ENCODE data around the gene CACNG8.

CACNG8 gene

DNA sequence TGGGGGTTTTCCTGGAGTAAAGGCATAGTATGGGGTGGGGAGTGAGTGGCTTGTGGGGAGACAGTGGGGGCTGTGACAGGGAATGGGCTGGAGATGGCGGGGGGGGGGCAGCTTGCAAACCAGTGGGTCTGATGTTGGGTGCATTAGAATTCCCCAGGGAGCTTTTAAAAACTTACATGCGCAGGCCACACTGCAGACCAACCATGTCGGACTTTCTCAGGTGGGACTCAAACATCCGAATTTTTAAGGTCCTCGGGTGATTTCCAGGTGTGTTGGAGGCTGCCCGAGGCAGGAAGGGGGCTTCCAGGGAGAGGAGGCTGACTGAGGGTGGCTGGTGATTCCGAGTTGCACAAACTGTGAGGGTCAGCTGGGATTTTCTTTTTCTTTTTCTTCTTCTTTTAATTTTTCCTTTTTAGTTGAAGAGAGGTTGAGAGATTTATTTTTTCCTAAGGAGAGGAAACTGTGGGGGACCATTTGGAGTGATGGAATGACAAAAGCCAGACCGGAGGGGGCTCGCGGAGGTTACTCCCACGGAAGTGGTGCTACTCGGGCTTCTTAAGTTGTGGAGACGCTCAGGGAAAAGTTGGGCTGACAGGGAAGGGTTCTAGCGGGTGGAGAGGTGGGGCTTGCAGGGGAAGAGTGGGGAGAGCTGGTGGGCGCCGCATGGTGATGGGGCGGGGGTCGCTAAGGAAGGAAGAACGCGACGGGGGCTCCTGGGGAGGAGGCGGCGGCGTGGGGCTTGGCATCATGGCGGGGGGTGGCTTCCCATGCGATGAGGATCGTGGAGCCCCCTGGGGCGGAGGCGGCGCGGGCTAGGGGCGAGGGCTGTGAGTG, 997 bp upstream of the CACNG8 start:
- no peak for DNase-seq (ENCODE audit: low spot score)

- DNase-seq (ENCODE audit: low spot score): no peak
Measured at GRCh38 chr19:53965091-53965490, 2.4 kb downstream of the CACNG8 start.

DNA sequence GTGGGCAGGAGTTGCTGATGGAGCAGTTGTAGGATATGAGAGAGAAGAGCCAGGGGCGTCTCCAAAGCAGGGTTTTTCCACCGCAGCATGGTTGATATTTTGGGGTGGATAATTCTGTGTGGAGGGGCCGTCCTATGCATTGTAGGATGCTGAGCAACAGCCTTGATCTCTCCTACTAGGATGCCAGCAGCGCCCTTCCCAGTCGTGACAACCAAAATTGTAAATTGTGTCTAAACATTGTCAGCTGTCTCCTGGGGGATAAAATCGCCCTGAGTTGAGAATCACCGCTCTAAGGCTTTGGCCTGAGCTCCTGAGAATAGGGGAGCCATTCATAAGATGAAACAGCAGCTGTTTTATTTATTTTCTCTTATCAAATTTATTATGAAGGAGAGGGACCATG, 4.2 kb downstream of the CACNG8 start:
- no peak for DNase-seq (ENCODE audit: low spot score)

DNA sequence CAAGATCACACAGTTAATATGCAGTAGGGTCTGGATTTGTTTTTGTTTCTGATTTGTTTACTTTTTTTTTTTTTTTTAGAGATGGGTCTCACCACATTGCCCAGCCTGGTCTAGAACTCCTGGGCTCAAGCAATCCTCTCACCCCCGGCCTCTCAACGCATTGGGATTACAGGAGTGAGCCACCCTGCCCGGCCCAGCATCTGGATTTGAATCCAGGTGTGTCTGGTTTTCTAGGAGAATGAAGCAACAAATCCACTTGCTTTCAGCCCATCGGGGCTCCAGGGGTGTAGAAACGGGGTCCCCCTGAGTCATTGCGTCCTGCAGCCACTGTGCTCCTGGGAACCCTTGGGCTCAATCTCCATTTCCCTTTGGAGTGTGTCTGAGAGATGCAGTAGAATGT, 6.6 kb downstream of the CACNG8 start:
- DNase-seq (ENCODE audit: low spot score): no peak

DNA sequence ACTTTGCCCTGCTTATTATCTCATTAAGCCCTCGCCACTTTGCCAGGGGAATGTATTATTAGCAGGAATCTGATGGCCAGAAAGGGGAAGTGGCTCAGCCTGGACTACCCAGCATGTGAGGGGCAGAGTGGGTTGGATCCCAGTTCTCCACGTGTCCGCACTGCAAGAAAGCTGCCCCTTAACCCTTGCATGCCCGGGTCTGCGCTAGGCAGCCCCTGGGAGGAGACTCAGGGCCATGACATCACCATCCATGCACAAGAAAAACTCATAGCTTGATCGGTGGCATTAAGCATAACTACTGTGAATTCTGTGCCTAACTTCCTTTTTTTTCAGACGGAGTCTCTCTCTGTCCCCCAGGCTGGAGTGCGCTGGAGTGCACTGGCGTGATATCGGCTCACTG, 8.9 kb downstream of the CACNG8 start:
- no peak for DNase-seq (ENCODE audit: low spot score)

DNA sequence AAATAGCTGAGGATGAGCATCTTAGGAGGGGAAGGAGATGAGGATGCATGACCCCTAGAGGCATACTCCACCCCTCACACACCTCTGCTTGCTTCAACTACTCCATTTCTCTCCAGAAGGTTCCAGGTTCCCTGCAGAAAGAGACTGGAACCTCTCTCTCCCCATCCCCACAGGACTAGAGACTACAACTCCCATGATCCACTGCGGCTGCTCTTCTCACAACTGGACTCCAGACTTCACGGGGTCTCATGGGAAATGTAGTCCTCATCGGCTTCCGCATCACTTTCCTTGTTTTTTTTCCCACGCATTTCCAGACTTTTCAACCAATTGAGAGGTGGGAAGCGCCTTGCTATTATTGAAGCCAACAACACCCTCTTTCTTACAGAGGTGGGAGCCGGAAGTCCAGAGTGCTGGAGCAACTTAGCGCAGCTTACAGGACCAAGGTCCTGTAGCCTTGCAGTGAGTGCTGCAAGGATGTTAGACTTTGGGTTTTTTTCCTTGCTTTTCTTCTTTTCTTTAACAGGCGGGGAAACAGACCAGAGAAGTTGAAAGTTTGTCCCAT, 14.8 kb downstream of the CACNG8 start:
- peak; percentile 93 for DNase-seq (ENCODE audit: low spot score)

DNA sequence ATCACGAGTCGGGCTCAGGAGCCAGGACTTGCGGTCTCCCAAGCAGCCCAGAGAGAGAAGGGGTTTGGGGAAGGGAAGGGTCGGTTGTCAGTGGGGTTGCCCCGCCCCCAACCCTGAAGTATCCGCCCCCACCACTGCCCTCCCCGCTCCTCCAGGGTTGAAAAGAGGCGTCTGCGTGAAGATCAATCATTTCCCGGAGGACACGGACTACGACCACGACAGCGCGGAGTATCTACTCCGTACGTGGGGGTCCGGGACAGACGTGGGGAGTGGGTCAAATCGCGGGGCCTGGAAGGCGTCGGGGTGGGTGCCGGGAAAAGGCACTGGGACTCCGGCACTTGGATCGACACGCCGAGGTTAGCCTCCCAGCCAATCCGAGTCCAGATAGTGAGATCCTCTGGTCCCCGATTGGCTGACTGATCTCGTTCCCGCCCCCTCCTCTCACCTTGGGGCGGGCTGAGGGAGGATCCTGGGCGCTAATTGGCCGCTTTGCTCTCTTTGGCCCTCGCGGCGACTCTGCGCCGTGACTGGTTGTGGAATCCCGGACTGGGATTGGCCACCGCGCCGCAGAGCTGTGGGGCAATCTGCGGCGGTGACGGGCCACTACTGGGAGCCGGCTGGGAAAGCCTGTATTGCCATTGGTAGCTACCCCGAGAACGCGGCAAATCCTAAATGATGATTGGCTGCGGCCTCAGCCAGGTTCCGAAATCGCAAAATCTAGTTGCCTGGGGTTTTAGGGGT, 15.4 kb downstream of the CACNG8 start:
- no peak for DNase-seq (ENCODE audit: low spot score)

DNA sequence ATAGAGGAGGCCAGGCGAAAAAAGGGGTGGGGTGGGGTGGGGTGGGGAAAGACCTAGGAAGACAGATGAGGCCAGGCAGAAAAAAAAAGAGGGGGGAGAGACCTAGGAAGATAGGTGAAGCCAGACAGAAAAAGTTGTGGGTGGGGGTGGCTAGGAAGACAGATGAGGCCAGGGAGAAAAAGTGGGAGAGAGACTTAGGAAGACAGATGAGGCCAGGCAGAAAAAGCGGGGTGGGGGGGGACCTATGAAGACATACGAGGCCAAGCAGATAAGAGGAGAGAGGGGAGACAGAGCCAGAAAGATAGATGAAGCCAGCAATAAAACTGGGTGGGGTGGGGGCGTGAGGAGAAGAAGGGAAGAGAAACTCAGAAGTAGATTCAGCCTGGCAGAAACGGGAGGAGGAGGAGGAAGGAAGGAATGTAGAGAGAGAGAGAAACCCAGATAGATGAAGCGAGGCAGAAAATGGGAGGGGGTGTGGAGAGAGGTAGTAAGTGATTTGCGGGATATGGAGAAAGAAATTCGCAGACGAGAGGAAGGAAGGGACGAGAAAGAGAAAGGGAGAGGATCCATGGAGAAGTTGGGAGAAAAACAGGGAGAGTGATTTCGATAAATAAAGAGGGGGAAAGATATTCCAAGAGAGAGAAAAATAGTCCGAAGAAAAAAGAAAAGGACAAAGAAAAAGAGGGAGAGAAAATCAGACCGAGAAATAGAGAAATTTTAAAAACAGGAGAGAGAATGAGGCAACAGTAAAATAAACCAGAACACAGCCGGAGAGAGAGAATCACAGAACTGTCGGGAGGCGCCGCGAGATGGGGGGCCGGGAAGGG, 16.5 kb downstream of the CACNG8 start:
- DNase-seq (ENCODE audit: low spot score): no peak

DNA sequence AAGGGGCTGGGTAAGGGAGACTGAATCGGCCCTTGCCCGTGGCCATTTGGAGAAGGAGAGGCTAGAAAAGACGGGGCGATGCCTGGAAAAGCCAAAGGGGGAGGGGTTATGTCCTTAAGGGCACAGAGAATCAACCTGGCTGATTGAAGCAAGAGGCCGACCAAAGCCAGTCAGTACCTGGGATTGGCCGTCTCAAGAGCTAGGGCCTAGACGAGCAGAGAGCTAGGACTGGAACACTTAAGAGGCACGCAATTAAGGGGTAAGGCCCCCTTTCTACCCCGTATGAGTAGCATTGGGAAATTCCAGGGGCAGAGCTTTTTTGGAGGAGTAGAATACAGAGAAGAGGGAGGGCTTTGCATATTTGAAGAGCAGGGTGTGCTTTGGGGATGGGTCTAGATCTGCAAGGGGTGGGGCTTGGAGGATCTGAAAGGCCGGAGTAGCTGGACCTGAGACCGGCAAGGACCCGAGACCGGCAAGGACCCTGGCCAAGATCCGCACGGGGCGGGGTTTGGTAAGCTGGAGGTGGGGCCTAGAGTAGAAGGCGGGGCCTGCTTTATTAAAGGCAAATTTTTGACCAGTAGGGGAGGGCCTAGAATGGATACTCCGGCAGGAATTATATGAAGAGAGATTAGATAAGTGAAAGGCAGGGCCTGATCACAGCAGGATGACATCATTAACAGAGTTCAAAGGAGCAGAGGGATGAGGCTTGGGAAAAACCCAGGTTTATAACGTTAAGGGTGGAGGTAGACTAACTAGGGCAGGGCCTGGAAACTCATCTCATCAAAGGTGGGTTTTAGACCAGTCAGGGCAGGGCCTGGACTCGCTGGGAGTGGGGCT, 18.0 kb downstream of the CACNG8 start:
- peak; percentile 85 for DNase-seq (ENCODE audit: low spot score)

GRCh38 chr19:53981376-53981951, 18.7 kb downstream of the CACNG8 start:
- DNase-seq (ENCODE audit: low spot score): no peak

DNA sequence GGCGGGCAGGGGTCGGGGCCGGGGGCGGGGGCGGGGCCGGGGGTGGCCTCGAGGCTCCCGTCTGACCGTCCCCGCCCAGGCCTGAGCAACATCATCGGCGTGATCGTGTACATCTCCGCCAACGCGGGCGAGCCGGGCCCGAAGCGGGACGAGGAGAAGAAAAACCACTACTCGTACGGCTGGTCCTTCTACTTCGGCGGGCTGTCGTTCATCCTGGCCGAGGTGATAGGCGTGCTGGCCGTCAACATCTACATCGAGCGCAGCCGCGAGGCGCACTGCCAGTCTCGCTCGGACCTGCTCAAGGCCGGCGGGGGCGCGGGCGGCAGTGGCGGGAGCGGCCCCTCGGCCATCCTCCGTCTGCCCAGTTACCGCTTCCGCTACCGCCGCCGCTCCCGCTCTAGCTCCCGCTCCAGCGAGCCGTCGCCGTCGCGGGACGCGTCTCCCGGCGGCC, 19.3 kb downstream of the CACNG8 start:
- DNase-seq (ENCODE audit: low spot score): peak; percentile 62

- DNase-seq (ENCODE audit: low spot score): peak; percentile 73
Measured at GRCh38 chr19:53982611-53983010, 19.9 kb downstream of the CACNG8 start.

DNA sequence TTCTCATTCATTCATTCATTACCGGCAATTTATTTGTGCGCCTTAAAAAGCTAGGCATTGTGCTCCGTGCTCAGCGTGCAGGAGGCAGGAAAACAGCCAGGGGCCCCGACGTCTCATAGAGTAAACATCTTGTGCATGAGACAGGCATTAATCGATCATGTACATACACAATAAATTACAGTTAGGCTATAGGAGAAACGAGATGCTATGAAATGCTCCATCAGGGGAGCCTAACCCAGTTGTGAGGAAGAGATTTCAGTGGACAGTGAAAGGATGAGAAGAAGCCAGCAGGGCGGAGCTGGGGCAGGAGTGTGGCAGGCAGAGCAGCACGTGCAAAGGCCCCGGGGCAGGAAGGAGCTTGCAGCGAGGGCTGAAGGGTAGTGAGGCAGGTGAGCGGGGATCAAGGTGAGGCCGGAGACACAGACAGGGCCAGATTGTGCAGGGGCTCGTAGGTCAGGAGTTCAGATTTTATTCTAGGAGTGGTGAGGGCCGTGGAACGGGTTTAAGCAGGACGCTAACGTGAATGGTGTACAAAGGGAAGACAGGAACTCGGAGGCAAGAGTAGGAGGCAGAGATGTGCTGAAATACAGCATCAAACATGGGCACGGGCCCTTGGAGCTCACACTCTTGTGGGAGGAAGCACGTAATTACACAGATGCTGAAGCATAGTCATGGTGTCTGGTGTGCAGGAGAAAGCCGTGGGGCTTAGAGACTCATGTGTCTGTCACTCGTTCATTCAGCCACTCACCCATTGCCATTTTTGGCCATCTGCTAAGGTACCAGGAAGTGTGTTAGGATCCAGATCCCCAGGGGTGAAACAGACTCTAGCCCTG, 20.9 kb downstream of the CACNG8 start:
- DNase-seq (ENCODE audit: low spot score): no peak

GRCh38 chr19:53985863-53986262, 23.1 kb downstream of the CACNG8 start:
- DNase-seq (ENCODE audit: low spot score): no peak

- no peak for DNase-seq (ENCODE audit: low spot score)
Measured at GRCh38 chr19:53988981-53989380, 26.2 kb downstream of the CACNG8 start.

DNA sequence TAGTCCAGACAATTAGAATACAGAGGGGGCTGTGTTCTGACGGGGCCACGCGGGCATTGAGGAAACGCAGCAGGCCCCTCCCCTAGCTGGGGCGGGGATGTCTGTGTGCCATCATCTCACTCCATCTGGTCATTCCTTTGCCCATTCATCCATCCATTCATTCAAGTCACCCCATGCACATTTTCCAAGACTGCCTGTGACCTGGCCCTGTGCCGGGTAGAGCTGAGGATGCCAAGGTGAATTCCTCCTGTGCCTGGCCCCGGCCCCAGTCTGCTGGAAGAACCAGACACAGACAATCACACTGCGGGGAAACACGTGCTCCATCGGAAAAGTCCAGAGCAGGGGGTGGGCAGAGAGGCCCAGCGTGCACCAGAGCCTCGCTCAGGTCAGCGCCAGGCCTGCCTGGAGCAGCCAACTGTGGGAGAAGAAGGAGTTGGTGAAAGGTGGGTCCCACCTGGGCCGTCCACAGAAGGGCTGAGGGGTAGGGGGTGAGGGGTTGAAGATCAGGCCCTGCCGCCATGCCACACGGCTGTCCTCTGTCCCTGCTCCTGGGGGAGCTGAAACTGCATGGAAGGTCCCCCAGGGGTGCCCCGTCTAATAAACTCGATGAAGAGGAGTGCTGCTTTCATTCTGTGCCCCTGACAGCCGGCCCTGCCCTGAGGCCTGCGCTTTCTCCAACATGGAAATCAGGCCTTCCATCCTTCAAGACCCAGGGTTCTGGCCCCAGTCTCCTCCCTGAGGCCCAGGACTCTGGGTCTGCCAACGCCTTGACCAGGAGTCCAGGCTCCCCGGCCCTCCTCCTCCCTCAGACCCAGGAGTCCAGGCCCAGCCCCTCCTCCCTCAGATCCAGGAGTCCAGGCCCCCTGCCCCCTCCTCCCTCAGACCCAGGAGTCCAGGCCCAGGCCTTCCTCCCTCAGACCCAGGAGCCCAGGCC, 27.1 kb downstream of the CACNG8 start:
- DNase-seq (ENCODE audit: low spot score): no peak

GRCh38 chr19:53991224-53992113, 28.7 kb downstream of the CACNG8 start, which contains the start of gene CACNG6:
TSS of gene CACNG6 (plus strand) at chr19:53991637. CDS start at chr19:53992878, 1,241 bp downstream.
- no peak for DNase-seq (ENCODE audit: low spot score)

DNA sequence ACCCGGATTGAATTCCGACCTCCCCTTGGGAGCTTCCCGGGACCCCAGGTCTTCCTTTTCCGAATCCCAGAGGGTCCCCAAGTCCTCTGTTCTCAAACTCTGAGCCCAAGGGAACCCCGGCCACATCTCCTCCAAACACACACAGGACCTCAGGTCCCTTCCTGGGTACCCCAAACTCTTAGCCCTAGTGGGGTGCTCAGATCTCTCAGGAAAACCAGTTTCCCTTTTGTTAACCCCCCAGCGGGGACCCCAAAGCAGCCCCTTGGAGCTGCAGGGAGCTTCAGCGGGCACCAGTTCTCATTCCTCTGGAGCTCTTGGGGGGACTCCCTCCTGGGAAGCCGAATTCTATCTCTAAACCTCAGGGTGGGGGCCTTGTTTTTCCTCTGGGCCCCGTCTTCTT, 29.5 kb downstream of the CACNG8 start:
- no peak for DNase-seq (ENCODE audit: low spot score)
